HG03066 (cell line): Measurements from ENCODE around the gene ITGA1.

Source experiments
- ATAC-seq: cut with Tn5 transposase; IDR thresholded peaks from one replicate; pipeline ENCODE4 v1.9.1; 2021; ENCODE audit warnings: low read depth; ENCODE audit not compliant: unreplicated experiment

Gene ITGA1

DNA sequence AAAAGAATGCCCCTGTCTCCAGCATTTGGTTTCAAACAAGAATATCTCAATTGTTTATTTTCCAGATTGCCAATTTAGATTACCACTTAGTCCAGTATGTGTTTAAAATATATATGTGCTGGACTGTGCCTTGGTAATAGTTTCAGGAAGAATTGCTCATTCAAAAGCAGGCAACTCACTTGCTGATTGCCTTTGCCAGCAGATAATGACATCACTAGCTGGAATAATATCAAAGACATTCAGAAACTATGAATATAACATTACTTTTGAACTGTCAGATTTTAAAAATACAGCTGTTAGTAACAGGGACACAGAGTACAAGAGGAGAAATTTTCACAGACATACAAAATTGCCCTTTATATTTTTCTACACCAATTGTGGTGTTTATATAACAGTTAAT is 105.4 kb downstream of the ITGA1 start:
- no peak for ATAC-seq

DNA sequence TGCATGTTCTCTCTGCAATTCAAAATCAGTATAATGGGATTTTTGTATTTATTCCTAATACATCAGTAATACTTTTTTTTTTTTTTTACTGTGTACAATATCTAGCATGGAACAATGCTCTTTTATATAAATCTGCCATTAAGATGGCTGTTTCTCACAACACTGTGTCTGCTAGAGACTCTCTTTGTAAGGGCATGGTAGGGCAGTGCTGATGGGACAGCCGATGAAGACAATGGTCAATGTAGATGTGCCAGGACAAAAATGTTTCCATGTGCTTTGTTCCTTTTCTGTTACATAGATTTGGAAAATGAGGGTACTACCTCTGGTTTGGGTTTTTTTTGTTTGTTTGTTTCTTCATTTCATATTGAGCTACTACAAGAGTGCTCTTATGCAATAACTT is 106.1 kb downstream of the ITGA1 start:
- ATAC-seq: no peak

- no peak for ATAC-seq
Observed at GRCh38 chr5:52894451-52894850, 106.7 kb downstream of the ITGA1 start.

GRCh38 chr5:52895075-52895474 is 107.4 kb downstream of the ITGA1 start:
- no peak for ATAC-seq

- ATAC-seq: no peak
Observed at GRCh38 chr5:52895572-52896413, 108.1 kb downstream of the ITGA1 start.

- no peak for ATAC-seq
Observed at GRCh38 chr5:52896534-52897237, 109.0 kb downstream of the ITGA1 start.

DNA sequence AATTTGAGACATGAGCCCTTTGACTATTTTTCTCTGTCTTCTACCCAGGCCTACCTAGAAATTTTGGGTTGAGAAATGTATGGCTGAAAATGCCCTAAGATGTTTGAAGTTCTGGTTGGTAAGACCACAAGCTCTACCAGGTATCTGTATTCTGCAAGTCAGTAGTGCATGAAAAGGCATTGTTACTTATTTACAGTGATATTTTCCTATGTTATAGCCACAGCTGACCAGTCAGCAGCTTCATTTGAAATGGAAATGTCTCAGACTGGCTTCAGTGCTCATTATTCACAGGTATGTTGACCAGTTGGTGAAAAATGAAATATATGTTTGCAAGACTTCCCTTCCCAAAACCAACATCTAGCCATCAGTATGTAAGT is 109.5 kb downstream of the ITGA1 start:
- no peak for ATAC-seq

DNA sequence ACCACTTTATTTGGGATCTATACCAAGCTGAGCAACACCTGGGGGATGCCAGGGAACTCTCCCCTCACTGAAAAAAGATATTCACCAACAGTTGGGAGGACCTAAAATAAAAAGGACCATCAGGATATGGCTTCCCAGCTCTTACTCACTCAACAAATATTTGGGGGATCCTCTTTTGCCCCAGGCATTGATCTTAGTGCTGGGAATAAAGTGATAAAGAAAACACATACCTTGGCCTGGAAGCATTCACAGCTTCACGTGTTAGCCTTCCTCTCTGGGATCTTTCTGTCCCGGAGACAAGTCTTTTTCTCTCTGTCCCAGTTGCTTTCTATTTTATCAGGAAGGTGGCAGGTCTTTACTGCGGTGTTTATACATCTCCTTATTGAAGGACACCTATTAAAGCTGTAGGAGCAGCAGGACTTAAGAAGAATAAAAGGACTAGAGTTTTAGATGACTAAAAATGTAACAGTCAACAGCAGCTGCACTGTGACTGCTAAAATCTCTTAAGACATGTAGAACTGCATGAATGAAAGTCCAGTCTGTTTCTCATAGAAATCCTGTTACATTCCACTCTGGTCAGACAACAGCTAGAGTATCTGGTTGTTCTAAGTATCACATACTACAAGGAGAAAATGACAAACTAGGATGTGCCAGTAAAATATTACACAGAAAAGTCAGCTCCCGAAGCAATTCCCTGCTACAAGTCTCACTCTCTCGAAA is 111.4 kb downstream of the ITGA1 start:
- ATAC-seq: no peak

GRCh38 chr5:52903142-52903541 is 115.4 kb downstream of the ITGA1 start:
- no peak for ATAC-seq

- ATAC-seq: no peak
Observed at GRCh38 chr5:52906343-52906742, 118.6 kb downstream of the ITGA1 start.

- ATAC-seq: no peak
Observed at GRCh38 chr5:52906845-52907244, 119.1 kb downstream of the ITGA1 start.

DNA sequence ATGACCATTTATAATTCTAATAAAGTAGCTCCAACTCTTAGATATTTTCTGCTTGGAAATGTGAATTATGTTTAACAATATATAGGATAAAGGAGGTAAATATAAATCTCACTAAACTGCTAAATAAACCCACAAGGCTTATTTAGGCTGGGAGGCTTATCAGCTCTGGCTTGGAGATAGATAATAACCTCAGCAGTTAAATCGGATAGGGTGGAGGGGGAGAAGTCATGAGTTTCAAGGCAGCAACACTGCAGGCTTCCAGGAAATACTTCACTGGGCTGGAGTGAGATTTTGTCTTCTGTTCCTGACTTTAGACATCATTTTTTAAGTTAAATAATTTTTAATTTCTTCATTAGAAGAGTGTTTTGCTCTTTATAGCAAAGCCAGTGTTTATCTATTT is 121.5 kb downstream of the ITGA1 start:
- ATAC-seq: no peak

DNA sequence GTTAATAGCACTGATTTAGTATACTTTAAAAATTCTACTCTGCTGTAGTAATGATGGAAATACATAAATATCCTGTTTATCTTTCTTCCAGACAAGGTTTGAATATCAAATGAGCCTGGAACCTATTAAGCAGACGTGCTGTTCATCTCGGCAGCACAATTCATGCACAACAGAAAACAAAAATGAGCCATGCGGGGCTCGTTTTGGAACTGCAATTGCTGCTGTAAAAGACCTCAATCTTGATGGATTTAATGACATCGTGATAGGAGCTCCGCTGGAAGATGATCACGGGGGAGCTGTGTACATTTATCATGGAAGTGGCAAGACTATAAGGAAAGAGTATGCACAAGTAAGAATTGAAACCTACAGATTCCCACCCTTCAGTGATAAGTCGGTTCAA is 122.4 kb downstream of the ITGA1 start:
- ATAC-seq: no peak

DNA sequence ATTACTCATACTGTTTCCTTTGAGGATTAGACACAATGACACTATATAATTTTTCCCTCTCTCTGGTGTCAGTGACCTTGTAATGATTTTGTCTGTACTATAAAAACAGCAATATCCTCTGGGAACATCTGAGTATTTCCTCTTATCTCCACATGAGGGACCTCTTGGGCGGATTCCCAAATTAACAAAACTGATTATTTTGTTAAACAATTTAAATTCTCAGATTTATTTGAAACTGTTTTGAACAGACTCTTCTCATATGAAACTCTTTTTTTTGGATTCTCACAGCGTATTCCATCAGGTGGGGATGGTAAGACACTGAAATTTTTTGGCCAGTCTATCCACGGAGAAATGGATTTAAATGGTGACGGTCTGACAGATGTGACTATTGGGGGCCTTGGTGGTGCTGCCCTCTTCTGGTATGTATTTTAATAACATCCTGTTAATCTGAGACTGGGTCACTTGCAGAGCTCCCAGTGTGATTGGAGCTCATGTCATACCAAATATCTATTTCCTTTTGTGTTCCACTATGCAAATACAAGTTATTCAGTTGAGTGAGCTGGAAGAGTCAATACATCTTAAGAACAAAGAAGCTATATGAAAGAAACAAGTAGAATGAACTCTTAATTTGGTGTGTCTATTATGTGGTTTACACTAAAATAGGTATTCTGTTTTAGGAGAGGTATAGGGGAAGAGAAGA is 127.6 kb downstream of the ITGA1 start:
- ATAC-seq: peak; percentile 97

DNA sequence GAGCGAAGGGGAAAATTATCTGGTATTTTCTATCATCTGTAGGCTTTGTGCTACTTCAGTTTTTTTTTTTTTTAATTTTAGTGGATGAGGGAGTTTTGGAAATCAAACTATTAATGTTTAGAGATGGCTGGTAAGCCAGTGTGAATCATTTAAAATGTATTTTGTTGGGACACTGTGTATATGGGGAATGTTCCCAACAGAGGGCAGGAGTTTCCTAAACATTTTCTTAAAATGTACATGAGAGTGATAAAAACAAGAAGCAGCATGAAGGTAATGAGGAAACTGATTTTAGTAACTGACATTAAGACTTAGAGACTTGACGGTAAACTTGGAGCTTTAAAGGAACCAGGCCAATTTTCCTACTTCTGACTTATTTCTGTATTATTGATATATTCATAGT is 133.2 kb downstream of the ITGA1 start:
- no peak for ATAC-seq

GRCh38 chr5:52922384-52922783 is 134.7 kb downstream of the ITGA1 start:
- no peak for ATAC-seq

- no peak for ATAC-seq
Observed at GRCh38 chr5:52924456-52924855, 136.7 kb downstream of the ITGA1 start.

- no peak for ATAC-seq
Observed at GRCh38 chr5:52925001-52925400, 137.3 kb downstream of the ITGA1 start.

DNA sequence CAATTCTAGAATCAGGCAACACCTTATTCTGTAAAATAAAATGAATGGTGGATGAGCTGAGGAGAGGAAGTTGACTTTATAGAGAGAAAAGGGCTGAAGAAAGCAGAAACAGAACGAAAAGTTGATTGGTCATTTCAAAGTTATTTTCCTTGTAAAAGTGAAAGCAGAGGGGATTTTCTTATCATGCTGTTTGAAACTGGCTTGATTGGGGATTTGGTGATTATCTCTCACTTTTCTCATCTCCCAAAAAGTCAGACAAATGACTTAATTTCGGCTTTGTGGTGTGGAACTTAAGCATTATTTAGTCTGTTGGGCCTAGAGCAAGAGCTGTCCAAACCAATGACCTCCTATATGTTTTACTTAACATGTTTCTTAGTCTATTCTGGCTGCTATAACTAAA is 141.0 kb downstream of the ITGA1 start:
- ATAC-seq: no peak

DNA sequence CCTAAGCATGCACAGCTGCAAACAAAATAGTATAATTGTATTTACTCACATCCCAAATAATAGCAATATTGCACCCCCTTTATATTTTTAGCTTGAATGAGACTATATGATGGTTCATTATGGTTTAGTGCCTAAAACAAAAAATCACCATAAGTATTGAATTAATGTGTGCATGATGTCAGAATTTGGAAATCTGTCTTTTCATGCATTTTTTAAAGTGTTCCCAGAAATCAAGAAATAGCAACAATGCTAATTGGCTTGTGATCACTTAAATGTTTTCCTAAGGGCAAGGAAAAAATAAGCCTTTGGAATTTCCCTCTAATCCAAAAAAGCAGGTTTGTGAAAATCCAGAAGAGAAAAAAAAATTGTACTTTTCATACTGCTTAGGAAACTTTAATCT is 150.5 kb downstream of the ITGA1 start:
- no peak for ATAC-seq

- no peak for ATAC-seq
Observed at GRCh38 chr5:52943285-52943684, 155.6 kb downstream of the ITGA1 start.
